Measurements from ENCODE around the gene BCL2L2.
"Not testable (repeated sequence)": the region's sequence is repeated elsewhere in the genome, so short reads cannot be mapped to it uniquely, and the experiment has no call there.

BCL2L2 gene

GRCh38 chr14:23324993-23325392, 18.4 kb downstream of the BCL2L2 start:
- no peak for DNase-seq (ENCODE audit: low read depth)

GRCh38 chr14:23325746-23326145, 19.1 kb downstream of the BCL2L2 start:
- not testable (repeated sequence) for DNase-seq (ENCODE audit: low read depth)

- no peak for DNase-seq (ENCODE audit: low read depth)
These were observed 20.1 kb downstream of the BCL2L2 start for GRCh38 chr14:23326491-23327332.

GRCh38 chr14:23327947-23328744, 21.5 kb downstream of the BCL2L2 start:
- DNase-seq (ENCODE audit: low read depth), result peak; percentile 34

GRCh38 chr14:23335623-23336022, 29.0 kb downstream of the BCL2L2 start:
- no peak for DNase-seq (ENCODE audit: low read depth)

GRCh38 chr14:23339506-23340268, 33.1 kb downstream of the BCL2L2 start:
- DNase-seq (ENCODE audit: low read depth), result no peak

- DNase-seq (ENCODE audit: low read depth), result no peak
These were observed 37.8 kb downstream of the BCL2L2 start for GRCh38 chr14:23344481-23344880.

- no peak for DNase-seq (ENCODE audit: low read depth)
These were observed 39.5 kb downstream of the BCL2L2 start for GRCh38 chr14:23345987-23346692.

GRCh38 chr14:23346693-23347405, 40.2 kb downstream of the BCL2L2 start:
- no peak for DNase-seq (ENCODE audit: low read depth)

- DNase-seq (ENCODE audit: low read depth), result no peak
These were observed 41.0 kb downstream of the BCL2L2 start for GRCh38 chr14:23347406-23348296.

- DNase-seq (ENCODE audit: low read depth), result no peak
These were observed 41.6 kb downstream of the BCL2L2 start for GRCh38 chr14:23348297-23348655.

- no peak for DNase-seq (ENCODE audit: low read depth)
These were observed 42.7 kb downstream of the BCL2L2 start for GRCh38 chr14:23349156-23349845.

- no peak for DNase-seq (ENCODE audit: low read depth)
These were observed 45.3 kb downstream of the BCL2L2 start for GRCh38 chr14:23351681-23352505.

GRCh38 chr14:23352506-23353432, 46.1 kb downstream of the BCL2L2 start, which contains the start of gene SLC22A17:
Gene SLC22A17, minus strand, starts transcription at chr14:23352887.
- peak; percentile 40 for DNase-seq (ENCODE audit: low read depth)

GRCh38 chr14:23353433-23353780, 46.8 kb downstream of the BCL2L2 start:
- no peak for DNase-seq (ENCODE audit: low read depth)

- DNase-seq (ENCODE audit: low read depth), result no peak
These were observed 48.4 kb downstream of the BCL2L2 start for GRCh38 chr14:23354990-23355389.

GRCh38 chr14:23355871-23356435, 49.3 kb downstream of the BCL2L2 start:
- no peak for DNase-seq (ENCODE audit: low read depth)

Data from HS-5 (cell line).